ENCODE measurements around the gene SRRM4. TPM values are rescaled to one million over a fixed set of nuclear protein-coding genes. Genes with fewer than 3 reads are reported as not detected.
A peak's percentile ranks its signal among the peaks of the same experiment; 100 is the strongest.
"Not testable (repeated sequence)": the region's sequence is repeated elsewhere in the genome, so short reads cannot be mapped to it uniquely, and the experiment has no call there.

SRRM4 gene
- total and polyA plus RNA-seq, 4 donors = not detected

GRCh38 chr12:119006746-119007145 lies 25.4 kb downstream of the SRRM4 start:
- no peak for DNase-seq (ENCODE audit: low spot score)
- Histone ChIP-seq H3K36me3 (ENCODE audit: control insufficient read depth in 4 of 4, insufficient read depth in 3 of 4, low read depth in 1 of 4, low read length in 3 of 4) (no peaks in the 10 kb centered on the region), H3K9me3 (ENCODE audit: control insufficient read depth in 4 of 4, low read length in 3 of 4) (peaks cover 0 to 2% (median under 1%) of the 10 kb centered on the region in 4 donors), H3K9ac (ENCODE audit: low read depth in 1 of 2, low read length in 2 of 2) (no peak overlapping the region), H3K4me1 (ENCODE audit: control insufficient read depth in 4 of 4, insufficient read depth in 4 of 4, low read length in 3 of 4) (peaks cover 0 to 4% (median under 1%) of the 10 kb centered on the region in 4 donors), H3K27ac (ENCODE audit: low read depth in 1 of 2, low read length in 2 of 2) (no peak overlapping the region), H3K4me3 (ENCODE audit: low read depth in 1 of 3, low read length in 3 of 3) (no peak overlapping the region), H3K27me3 (ENCODE audit: control insufficient read depth in 4 of 4, insufficient read depth in 4 of 4, low read length in 3 of 4) (peaks cover 0 to 4% (median 2%) of the 10 kb centered on the region in 4 donors)
- no peak for TF ChIP-seq ATF3 (IDR thresholded peaks at IDR 0.05)
- TF ChIP-seq EGR1 (IDR thresholded peaks at IDR 0.05; ENCODE audit: low read depth in 2 of 2) = no peak
- TF ChIP-seq GABPA (IDR thresholded peaks at IDR 0.05 in 1 of 2, conservative IDR thresholded peaks at IDR 0.05 in 1 of 2) = no peak
- TF ChIP-seq REST (IDR thresholded peaks at IDR 0.05) = no peak
- no peak for TF ChIP-seq ZBTB33 (IDR thresholded peaks at IDR 0.05)
- no peak for TF ChIP-seq CTCF (IDR thresholded peaks at IDR 0.05; ENCODE audit: low read depth, low read length, missing input control)
- TF ChIP-seq RAD21 (IDR thresholded peaks at IDR 0.05) = no peak
- TF ChIP-seq HNF4A (conservative IDR thresholded peaks at IDR 0.05) = no peak
- no peak for TF ChIP-seq JUND (IDR thresholded peaks at IDR 0.05)
- no peak for TF ChIP-seq RXRA (IDR thresholded peaks at IDR 0.05)
- TF ChIP-seq SP1 (IDR thresholded peaks at IDR 0.05) = no peak
- 54% methylated on average over 5 of the region's 5 CpGs for WGBS

GRCh38 chr12:119008273-119008672 lies 26.9 kb downstream of the SRRM4 start:
- H3K9me3 ChIP-seq (ENCODE audit: control insufficient read depth in 4 of 4, low read length in 3 of 4); H3K4me3 ChIP-seq (ENCODE audit: low read depth in 1 of 3, low read length in 3 of 3); H3K27me3 ChIP-seq (ENCODE audit: control insufficient read depth in 4 of 4, insufficient read depth in 4 of 4, low read length in 3 of 4); H3K36me3 ChIP-seq (ENCODE audit: control insufficient read depth in 4 of 4, insufficient read depth in 3 of 4, low read depth in 1 of 4, low read length in 3 of 4); H3K27ac ChIP-seq (ENCODE audit: low read depth in 1 of 2, low read length in 2 of 2); H3K4me1 ChIP-seq (ENCODE audit: control insufficient read depth in 4 of 4, insufficient read depth in 4 of 4, low read length in 3 of 4); H3K9ac ChIP-seq (ENCODE audit: low read depth in 1 of 2, low read length in 2 of 2); DNase-seq (ENCODE audit: low spot score): not testable (repeated sequence)
- WGBS = 27% methylated on average over 1 of the region's 1 CpG
- peak; percentile 25 for TF ChIP-seq YY1 (IDR thresholded peaks at IDR 0.05)
- TF ChIP-seq RXRA (IDR thresholded peaks at IDR 0.05) = peak in 1 of 2 donors; percentile 31
- peak in 1 of 2 donors; percentile 44 for TF ChIP-seq HNF4A (conservative IDR thresholded peaks at IDR 0.05)

All from liver (tissue), 9 donors.